Measurements from ENCODE around the gene KIF26A.

The KIF26A gene

DNA sequence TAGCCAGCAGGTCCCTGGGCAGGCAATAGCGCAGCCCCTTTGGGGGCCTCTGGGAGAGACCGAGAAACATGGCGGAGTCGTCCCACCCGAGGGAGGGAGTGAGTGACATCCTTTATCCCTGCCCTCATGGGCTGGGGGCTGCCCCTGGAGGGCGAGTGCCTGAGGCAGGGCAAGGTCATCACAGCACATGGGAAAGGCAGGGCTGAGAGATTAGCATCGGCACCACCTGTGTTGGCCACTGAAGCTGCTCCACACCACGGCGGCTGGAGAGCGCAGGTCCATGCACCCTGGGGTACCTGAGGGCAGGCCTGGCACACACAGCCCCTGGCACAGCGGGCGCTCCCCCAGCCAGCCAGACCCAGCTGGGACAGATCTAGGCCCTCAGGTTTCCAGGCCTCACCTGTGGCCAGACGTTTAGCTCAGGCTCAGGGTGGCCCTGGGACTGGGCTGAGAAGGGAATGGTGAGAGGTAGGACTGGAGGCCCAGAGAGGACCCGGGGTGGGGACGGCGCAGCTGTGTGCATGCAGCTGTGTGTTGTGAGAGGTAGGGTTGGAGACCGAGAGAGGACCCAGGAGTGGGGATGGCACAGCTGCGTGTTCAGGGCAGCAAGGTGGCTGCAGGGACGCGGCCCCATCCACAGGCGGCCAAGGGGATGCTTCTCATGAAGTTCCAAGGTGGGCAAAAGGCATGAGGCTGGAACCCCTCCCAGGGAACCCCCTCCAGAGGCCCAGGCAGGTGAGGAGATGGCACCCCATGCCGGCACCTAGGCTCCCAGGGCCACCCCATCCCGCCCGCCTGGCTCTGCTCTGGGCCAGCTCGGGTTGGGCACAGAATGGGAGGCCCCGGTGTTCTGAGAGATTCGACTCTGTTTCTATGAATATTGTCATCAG is 74.1 kb downstream of the KIF26A start:
- no peak for DNase-seq

GRCh38 chr14:104213301-104214034 is 75.1 kb downstream of the KIF26A start:
- no peak for DNase-seq

DNA sequence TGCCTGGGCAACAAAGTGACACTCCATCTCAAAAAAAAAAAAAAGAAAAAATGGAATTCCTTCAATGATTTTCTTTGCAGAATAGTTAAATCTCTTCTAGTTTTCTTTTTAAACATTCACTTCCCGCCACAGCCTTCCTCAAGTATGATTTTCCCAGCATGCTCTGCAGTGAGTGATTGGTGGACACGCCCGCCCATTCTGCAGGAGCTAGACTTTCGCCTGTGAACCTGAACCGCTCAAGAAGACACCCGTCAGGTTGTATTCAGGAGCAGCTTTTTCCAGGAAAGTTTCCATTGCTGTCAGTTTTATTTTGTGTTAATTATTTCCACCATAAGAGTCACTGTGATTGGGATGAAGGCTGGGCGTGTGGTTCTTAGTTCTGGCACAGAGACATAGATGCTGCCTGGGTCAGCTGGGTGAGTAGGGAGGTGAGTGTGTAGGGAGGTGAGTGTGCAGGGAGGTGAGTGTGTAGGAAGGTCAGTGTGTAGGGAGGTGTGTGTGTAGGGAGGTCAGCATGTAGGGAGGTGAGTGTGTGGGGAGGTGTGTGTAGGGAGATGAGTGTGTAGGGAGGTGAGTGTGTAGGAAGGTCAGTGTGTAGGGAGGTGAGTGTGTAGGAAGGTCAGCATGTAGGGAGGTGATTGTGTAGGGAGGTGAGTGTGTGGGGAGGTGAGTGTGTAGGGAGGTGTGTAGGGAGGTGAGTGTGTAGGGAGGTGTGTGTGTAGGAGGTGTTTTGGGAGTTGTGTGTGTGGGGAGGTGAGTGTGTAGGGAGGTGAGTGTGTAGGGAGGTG is 76.2 kb downstream of the KIF26A start:
- DNase-seq = no peak

DNA sequence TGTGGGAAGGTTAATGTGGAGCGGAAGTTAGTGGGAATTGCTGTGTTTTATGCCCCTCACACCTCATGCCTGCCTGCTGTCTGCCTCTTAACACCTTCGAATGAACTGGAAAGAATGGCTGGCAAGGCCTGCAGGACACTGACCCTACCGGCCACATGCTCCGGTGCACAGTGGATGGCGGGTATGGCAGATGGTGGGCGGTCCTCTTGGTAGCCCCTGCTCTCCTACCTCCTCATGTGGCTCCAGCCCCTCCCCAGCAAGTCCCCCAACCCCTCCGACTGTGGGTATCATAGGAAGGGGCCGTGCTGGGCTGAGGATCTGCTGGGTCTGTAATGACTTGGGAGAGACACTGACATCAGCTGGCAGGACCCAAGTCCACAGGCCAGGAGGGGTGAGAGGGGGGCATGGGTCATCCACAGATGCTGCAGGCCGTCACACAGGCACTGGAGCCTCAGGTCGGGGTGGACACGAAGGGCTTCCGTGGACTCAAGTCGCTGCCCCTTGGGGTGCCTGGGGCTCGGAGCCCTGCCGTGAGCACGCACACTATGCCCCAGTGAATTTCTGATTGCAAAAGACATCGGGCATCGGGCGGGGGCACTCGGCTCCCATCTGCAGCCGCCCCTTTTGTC is 77.4 kb downstream of the KIF26A start:
- no peak for DNase-seq

GRCh38 chr14:104216457-104216856 is 78.1 kb downstream of the KIF26A start:
- DNase-seq = no peak

- no peak for DNase-seq
These were observed 79.3 kb downstream of the KIF26A start for GRCh38 chr14:104217486-104218360.

DNA sequence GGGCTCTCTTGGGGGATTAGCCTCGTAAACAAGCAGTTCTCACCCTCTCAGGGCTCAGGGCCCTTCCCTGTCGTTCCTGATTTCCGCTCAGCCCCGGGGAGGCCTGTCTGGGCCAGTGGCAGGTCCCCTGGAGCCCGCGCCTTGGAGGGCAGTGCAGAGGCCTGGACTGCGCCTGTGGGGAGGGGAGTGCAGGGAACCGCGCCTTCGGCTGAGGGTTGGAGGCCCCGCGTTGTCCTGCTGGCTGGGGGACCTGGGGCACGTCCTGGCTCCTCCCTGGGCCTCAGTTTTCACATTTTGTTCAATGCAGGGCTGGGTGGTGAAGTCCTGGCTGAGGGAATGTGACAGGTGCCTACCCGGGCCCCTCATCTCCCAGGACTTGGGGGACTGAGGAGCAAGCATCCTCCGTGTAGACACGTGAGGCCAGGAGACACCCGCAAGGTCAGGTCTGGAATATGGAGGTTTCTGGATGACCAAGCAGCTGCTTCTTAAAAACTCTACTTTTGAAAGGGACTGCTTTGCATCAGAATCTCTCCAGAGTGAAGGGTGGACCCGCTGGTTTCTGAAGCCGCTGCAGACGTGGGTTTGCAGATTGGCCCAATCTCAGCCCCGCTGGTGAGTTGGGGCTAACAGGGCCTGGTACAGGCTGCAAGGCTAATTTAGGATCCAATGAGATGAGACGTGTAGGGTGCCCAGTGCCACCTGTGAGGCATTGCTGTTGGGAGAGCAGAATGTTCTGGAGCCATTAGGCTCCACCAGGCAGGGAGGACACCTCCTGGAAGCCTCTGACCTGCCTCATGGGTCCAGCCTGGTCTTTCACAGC is 80.2 kb downstream of the KIF26A start:
- no peak for DNase-seq

DNA sequence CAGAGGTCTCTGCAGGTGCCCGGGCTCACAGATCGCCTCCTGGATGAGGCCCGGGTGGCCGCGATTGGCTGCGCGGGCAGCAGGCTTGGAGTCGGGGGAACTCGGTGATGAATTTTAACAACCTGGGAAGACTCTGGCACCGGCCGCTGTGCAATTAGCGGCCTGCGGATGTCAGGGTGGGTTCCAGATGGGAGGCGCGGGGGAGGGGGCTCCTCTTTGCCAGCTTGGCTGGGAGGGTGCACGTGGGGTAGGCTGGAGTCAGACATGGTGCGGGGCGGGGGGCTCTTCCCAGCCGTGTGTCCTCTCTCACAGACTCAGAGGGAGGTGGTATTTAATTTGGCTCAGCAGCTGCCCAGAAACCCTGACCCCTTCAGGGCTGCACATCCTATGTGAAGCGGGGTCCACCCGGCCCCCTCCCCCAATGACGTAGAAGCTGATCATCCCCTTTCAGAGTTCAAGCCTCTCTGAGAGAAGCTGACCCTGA is 81.4 kb downstream of the KIF26A start:
- DNase-seq = no peak

GRCh38 chr14:104220215-104221070 is 82.1 kb downstream of the KIF26A start:
- DNase-seq = no peak

DNA sequence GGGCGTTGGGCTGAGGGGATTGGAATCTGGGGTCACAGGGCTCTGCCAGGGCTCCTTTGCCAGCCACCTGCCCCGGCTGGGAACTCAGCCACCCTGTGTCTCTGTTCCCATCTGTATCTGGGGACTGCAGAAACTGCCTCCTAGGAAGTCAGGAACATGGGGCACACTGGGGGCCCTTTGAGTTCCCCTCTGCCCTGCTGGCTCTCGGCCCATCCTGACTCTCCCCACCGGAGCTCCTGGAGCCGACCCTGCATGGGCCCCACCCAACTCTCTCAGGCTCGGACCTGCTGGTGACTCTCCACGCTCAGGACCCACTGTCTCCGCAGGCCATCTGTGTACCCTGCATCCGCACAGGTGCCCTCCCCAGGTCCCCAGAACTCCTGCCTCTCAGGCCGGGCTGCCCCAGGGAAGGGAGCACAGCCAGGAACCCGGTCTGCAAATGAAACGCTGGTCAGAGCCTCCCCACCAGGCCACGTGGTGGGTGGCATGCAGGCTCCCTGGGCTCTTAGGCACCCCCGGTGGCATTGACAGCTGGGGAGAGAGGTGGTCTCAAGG is 82.8 kb downstream of the KIF26A start:
- no peak for DNase-seq

GRCh38 chr14:104221636-104222369 is 83.4 kb downstream of the KIF26A start:
- no peak for DNase-seq

GRCh38 chr14:104222396-104223036 is 84.1 kb downstream of the KIF26A start:
- DNase-seq = no peak

DNA sequence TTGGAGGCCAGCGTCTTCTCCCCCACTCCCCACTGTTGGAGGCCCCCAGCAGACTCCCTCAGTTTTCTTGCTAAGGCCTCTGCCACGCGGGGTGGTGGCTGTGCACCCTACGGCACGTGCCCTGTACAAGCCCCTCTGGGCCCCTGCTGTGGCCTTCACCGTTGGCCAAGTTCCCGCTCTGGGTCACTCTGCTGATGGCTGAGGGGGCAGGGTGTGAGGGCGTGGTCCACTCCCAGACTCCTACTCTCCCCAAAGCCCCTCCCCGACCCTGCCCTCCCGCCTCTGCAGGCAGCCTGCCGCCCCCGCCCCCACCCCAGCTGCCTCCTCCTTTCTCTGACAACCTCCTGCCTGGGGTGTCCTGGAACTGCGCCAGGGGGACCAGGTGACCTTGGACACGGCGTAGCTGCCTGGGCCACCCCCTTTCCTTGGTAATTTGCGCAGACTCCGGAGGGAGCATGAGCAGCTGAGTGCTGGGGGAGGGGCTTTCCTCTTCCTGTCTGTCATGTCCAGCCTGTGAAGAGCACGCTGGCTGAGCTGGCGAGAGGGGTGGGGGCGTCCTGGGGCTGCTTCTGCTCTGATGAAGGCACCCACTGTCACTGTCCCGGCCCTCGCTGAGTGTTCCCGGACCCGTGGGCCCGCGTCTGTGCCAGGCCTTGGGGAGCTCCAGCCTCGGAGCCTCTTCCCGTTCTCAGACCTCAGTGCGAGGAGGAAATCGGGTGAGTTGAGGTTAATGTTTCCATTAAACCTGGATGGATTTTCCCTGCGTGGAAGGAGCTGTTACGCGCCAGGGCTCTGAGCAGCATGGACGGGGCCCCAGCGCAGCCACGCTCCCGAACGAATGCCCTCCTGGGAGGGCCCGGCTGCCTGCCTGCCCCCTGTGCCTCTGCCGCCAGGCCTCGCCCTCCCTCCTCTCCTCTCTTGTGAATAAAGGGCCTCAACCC is 85.0 kb downstream of the KIF26A start:
- DNase-seq = no peak

- DNase-seq = no peak
These were observed 85.7 kb downstream of the KIF26A start for GRCh38 chr14:104224131-104224505.

- no peak for DNase-seq
These were observed 86.3 kb downstream of the KIF26A start for GRCh38 chr14:104224506-104225277.
